Liver (tissue), 9 donors: ENCODE measurements around the gene IL5RA. TPM values are rescaled to one million over a fixed set of nuclear protein-coding genes. Genes with fewer than 3 reads are reported as not detected.

ENCODE experiments used
- DNase-seq: peaks from one replicate; pipeline ENCODE4 v3.0.0-alpha.2; 2017; ENCODE audit warnings: low spot score
- H3K27ac ChIP-seq, 2 donors: one replicate each; pipeline ENCODE4 v1.7.0; 2013; ENCODE audit warnings: inconsistent platforms in 2 of 2, low read length in 2 of 2, control low read depth in 1 of 2, low read depth in 1 of 2, mild to moderate bottlenecking in 1 of 2
- H3K27me3 ChIP-seq, 4 donors: one replicate each; pipeline versions ENCODE4 v1.6.1 to v1.7.0; 2013; ENCODE audit warnings: low read length in 3 of 4, inconsistent platforms in 1 of 4, mild to moderate bottlenecking in 1 of 4, moderate library complexity in 1 of 4; ENCODE audit not compliant: control insufficient read depth in 4 of 4, insufficient read depth in 4 of 4
- H3K36me3 ChIP-seq, 4 donors: one replicate each; pipeline versions ENCODE4 v1.6.1 to v1.7.0; 2013; ENCODE audit warnings: low read length in 3 of 4, mild to moderate bottlenecking in 3 of 4, low read depth in 1 of 4, moderate library complexity in 1 of 4; ENCODE audit not compliant: control insufficient read depth in 4 of 4, insufficient read depth in 3 of 4
- H3K4me1 ChIP-seq, 4 donors: one replicate each; pipeline versions ENCODE4 v1.6.1 to v1.7.0; 2013; ENCODE audit warnings: low read length in 3 of 4, mild to moderate bottlenecking in 3 of 4, moderate library complexity in 1 of 4; ENCODE audit not compliant: control insufficient read depth in 4 of 4, insufficient read depth in 4 of 4
- H3K4me3 ChIP-seq, 3 donors: one replicate each; pipeline versions ENCODE4 v1.6.1 to v1.7.0; 2013; ENCODE audit warnings: low read length in 3 of 3, control low read depth in 1 of 3, low read depth in 1 of 3, mild to moderate bottlenecking in 1 of 3
- H3K9ac ChIP-seq, 2 donors: one replicate each; pipeline ENCODE4 v1.7.0; 2013; ENCODE audit warnings: low read length in 2 of 2, mild to moderate bottlenecking in 2 of 2, moderate library complexity in 2 of 2, control low read depth in 1 of 2, low read depth in 1 of 2
- H3K9me3 ChIP-seq, 4 donors: one replicate each; pipeline versions ENCODE4 v1.6.1 to v1.7.0; 2013; ENCODE audit warnings: low read length in 3 of 4; ENCODE audit not compliant: control insufficient read depth in 4 of 4
- ATF3 ChIP-seq: IDR thresholded peaks from 2 replicates; pipeline ENCODE4 v1.6.1; 2016; ENCODE audit warnings: antibody characterized with exemption
- CTCF ChIP-seq: fragments of 150-350 bp; IDR thresholded peaks from 2 replicates; pipeline ENCODE4 v1.5.1; 2017; ENCODE audit warnings: improper control_type of control experiment, low read depth, low read length; ENCODE audit not compliant: missing input control
- EGR1 ChIP-seq, 2 donors: IDR thresholded peaks; 2 replicates each; pipeline ENCODE4 v1.6.1; 2016 to 2018; ENCODE audit warnings: antibody characterized with exemption in 2 of 2, low read depth in 2 of 2
- FOXA1 ChIP-seq: IDR thresholded peaks from 2 replicates; pipeline ENCODE4 v1.6.1; 2016; ENCODE audit warnings: antibody characterized with exemption
- FOXA2 ChIP-seq: IDR thresholded peaks from 2 replicates; pipeline ENCODE4 v1.6.1; 2016; ENCODE audit warnings: antibody characterized with exemption
- GABPA ChIP-seq, 2 donors: IDR thresholded peaks in 1 of 2; conservative IDR thresholded peaks in 1 of 2; 2 replicates each; pipeline ENCODE4 v1.6.1; 2016; ENCODE audit warnings: antibody characterized with exemption in 2 of 2, mild to moderate bottlenecking in 1 of 2, moderate library complexity in 1 of 2
- HNF4A ChIP-seq, 2 donors: conservative IDR thresholded peaks; 2 replicates each; pipeline ENCODE4 v1.6.1; 2016; ENCODE audit warnings: antibody characterized with exemption in 2 of 2, mild to moderate bottlenecking in 2 of 2
- HNF4G ChIP-seq: IDR thresholded peaks from 2 replicates; pipeline ENCODE4 v1.6.1; 2016; ENCODE audit warnings: antibody characterized with exemption
- JUND ChIP-seq, 2 donors: IDR thresholded peaks; 2 replicates each; pipeline ENCODE4 v1.6.1; 2016; ENCODE audit warnings: antibody characterized with exemption in 2 of 2
- MAX ChIP-seq: IDR thresholded peaks from 2 replicates; pipeline ENCODE4 v1.6.1; 2016; ENCODE audit warnings: antibody characterized with exemption
- NR2F2 ChIP-seq: IDR thresholded peaks from 2 replicates; pipeline ENCODE4 v1.6.1; 2016; ENCODE audit warnings: antibody characterized with exemption
- RAD21 ChIP-seq, 2 donors: IDR thresholded peaks; 2 replicates each; pipeline ENCODE4 v1.6.1; 2016; ENCODE audit warnings: antibody characterized with exemption in 2 of 2, mild to moderate bottlenecking in 2 of 2
- REST ChIP-seq: IDR thresholded peaks from 2 replicates; pipeline ENCODE4 v1.6.1; 2016; ENCODE audit warnings: antibody characterized with exemption, mild to moderate bottlenecking
- RXRA ChIP-seq, 2 donors: IDR thresholded peaks; 2 replicates each; pipeline ENCODE4 v1.6.1; 2017 to 2018; ENCODE audit warnings: antibody characterized with exemption in 2 of 2, mild to moderate bottlenecking in 1 of 2
- SP1 ChIP-seq: IDR thresholded peaks from 2 replicates; pipeline ENCODE4 v1.6.1; 2018; ENCODE audit warnings: antibody characterized with exemption, mild to moderate bottlenecking
- TAF1 ChIP-seq: conservative IDR thresholded peaks from 2 replicates; pipeline ENCODE4 v1.6.1; 2016; ENCODE audit warnings: antibody characterized with exemption, mild to moderate bottlenecking
- WGBS: extraction: QIAGEN DNeasy Blood & Tissue Kit; methylation state at CpG from one replicate; pipeline ENCODE4 v1.1.7; 2013; 5-methylcytosine and 5-hydroxymethylcytosine counted together
- polyA plus RNA-seq, 2 donors: library from polyadenylated mRNA; stranded (reverse) in 1 of 2; unstranded in 1 of 2; fragments of 200-250 nt in 1 of 2; fragments of >200 nt in 1 of 2; fragmentation: Nextera tagmentation in 1 of 2; extraction: Ambion mirVana in 1 of 2; gene quantifications; one replicate each; pipeline versions ENCODE4 v1.2.1 to v1.2.3, GENCODE V29; 2013 to 2015
- total RNA-seq, 2 donors: library from RNA; depleted of rRNA; stranded (reverse); fragments of >200 nt; gene quantifications; one replicate each; pipeline ENCODE4 v1.2.3, GENCODE V29; 2014
- donor health status: healthy.
- donor health status: healthy.
- donor health status: healthy.
- donor health status: healthy.
- donor health status: healthy.

The IL5RA gene
- total and polyA plus RNA-seq, 4 donors: 0.02 to 0.56 (median 0.08) TPM; not detected in 1

GRCh38 chr3:3154879-3155610, 44.9 kb upstream of the IL5RA start:
- Histone ChIP-seq H3K36me3 (peaks cover 11 to 68% (median 58%) of the 10 kb centered on the region in 4 donors), H3K9ac (no peak overlapping the region), H3K4me1 (peaks cover 0 to 2% (median 0%) of the 10 kb centered on the region in 4 donors), H3K27ac (no peak overlapping the region), H3K27me3 (no peaks in the 10 kb centered on the region), H3K4me3 (no peak overlapping the region), H3K9me3 (no peaks in the 10 kb centered on the region)
- no peak for TF ChIP-seq FOXA2
- TF ChIP-seq EGR1 (IDR thresholded peaks at IDR 0.05; ENCODE audit: low read depth in 2 of 2): no peak
- no peak for TF ChIP-seq RAD21 (IDR thresholded peaks at IDR 0.05)
- no peak for TF ChIP-seq GABPA (IDR thresholded peaks at IDR 0.05 in 1 of 2, conservative IDR thresholded peaks at IDR 0.05 in 1 of 2)
- no peak for TF ChIP-seq HNF4G
- TF ChIP-seq CTCF: no peak
- TF ChIP-seq TAF1: no peak
- TF ChIP-seq SP1: no peak
- no peak for TF ChIP-seq JUND (IDR thresholded peaks at IDR 0.05)
- no peak for TF ChIP-seq REST
- no peak for TF ChIP-seq RXRA (IDR thresholded peaks at IDR 0.05)
- DNase-seq: no peak
- 96% methylated on average over 5 of the region's 5 CpGs for WGBS

- H3K27ac ChIP-seq: no peak overlapping the region
- no peaks in the 10 kb centered on the region for H3K9me3 ChIP-seq
- peaks cover 0 to 2% (median 0%) of the 10 kb centered on the region in 4 donors for H3K4me1 ChIP-seq
- no peak for DNase-seq
- WGBS: 75% methylated on average over 1 of the region's 1 CpG
- no peaks in the 10 kb centered on the region for H3K27me3 ChIP-seq
- peaks cover 5 to 77% (median 68%) of the 10 kb centered on the region in 4 donors for H3K36me3 ChIP-seq
- H3K9ac ChIP-seq: no peak overlapping the region
- TF ChIP-seq TAF1 (no peak), FOXA2 (no peak), RAD21 (IDR thresholded peaks at IDR 0.05) (no peak), HNF4A (conservative IDR thresholded peaks at IDR 0.05) (no peak), GABPA (IDR thresholded peaks at IDR 0.05 in 1 of 2, conservative IDR thresholded peaks at IDR 0.05 in 1 of 2) (no peak), RXRA (IDR thresholded peaks at IDR 0.05) (no peak), REST (no peak), FOXA1 (no peak), MAX (no peak), ATF3 (no peak), NR2F2 (no peak), HNF4G (no peak), CTCF (no peak)
- H3K4me3 ChIP-seq: no peak overlapping the region
Observed at GRCh38 chr3:3151513-3151912, 41.3 kb upstream of the IL5RA start.
